Measurements from ENCODE around the gene PSG5.
"Not testable (repeated sequence)": the region's sequence is repeated elsewhere in the genome, so short reads cannot be mapped to it uniquely, and the experiment has no call there.

The PSG5 gene

GRCh38 chr19:43152214-43152613 lies 34.1 kb downstream of the PSG5 start (continued):
- TF ChIP-seq PRDM2 (tag by site-specific recombination; IDR thresholded peaks at IDR 0.05; ENCODE audit: borderline replicate concordance) (no peak), ZNF292 (tag by site-specific recombination; IDR thresholded peaks at IDR 0.05; ENCODE audit: borderline replicate concordance, low read depth) (no peak)

GRCh38 chr19:43149788-43150187 lies 36.5 kb downstream of the PSG5 start:
- not testable (repeated sequence) for H3K4me1 ChIP-seq (ENCODE audit: control insufficient read depth, insufficient read depth, low read length); H3K36me3 ChIP-seq (ENCODE audit: control insufficient read depth in 2 of 2, insufficient read depth in 1 of 2, low read length in 2 of 2); H3K4me3 ChIP-seq (ENCODE audit: low read depth, low read length); H3K9me3 ChIP-seq (ENCODE audit: control insufficient read depth, insufficient read depth, low read depth, low read length); H3K27ac ChIP-seq (ENCODE audit: extremely low read depth, low read depth, low read length)
- CTCF ChIA-PET, result interaction anchor here (0.7 to 1.5 kb wide), 4 partner anchors 9 to 38 kb away, joined by 3 to 5 read pairs (median 4); no protein-coding TSS in a partner anchor
- TF ChIP-seq PRDM10 (tag by site-specific recombination; IDR thresholded peaks at IDR 0.05), result peak; percentile 37; the same call in 1 of the 2 replicates
- POLR2A ChIA-PET, result interaction anchor here (1.3 kb wide), 1 partner anchor 30 kb away, joined by 7 read pairs; no protein-coding TSS in a partner anchor

GRCh38 chr19:43148233-43148632 lies 38.1 kb downstream of the PSG5 start:
- H3K27ac ChIP-seq (ENCODE audit: extremely low read depth, low read depth, low read length), result no peak overlapping the region
- H3K4me3 ChIP-seq (ENCODE audit: low read depth, low read length), result no peak overlapping the region
- POLR2A ChIA-PET, result no interaction called here
- no peaks in the 10 kb centered on the region for H3K4me1 ChIP-seq (ENCODE audit: control insufficient read depth, insufficient read depth, low read length)
- CTCF ChIA-PET, result interaction anchor here (0.6 to 0.7 kb wide), 2 partner anchors 194 to 469 kb away, joined by 3 read pairs; no protein-coding TSS in a partner anchor
- TF ChIP-seq PRDM1 (tag by site-specific recombination; IDR thresholded peaks at IDR 0.05), result no peak
- H3K9me3 ChIP-seq (ENCODE audit: control insufficient read depth, insufficient read depth, low read depth, low read length), result no peaks in the 10 kb centered on the region
- H3K36me3 ChIP-seq (ENCODE audit: control insufficient read depth in 2 of 2, insufficient read depth in 1 of 2, low read length in 2 of 2), result no peaks in the 10 kb centered on the region

GRCh38 chr19:43141763-43142162 lies 44.6 kb downstream of the PSG5 start:
- H3K36me3 ChIP-seq (ENCODE audit: control insufficient read depth in 2 of 2, insufficient read depth in 1 of 2, low read length in 2 of 2); H3K4me3 ChIP-seq (ENCODE audit: low read depth, low read length); POLR2A ChIA-PET; H3K27ac ChIP-seq (ENCODE audit: extremely low read depth, low read depth, low read length); H3K4me1 ChIP-seq (ENCODE audit: control insufficient read depth, insufficient read depth, low read length); H3K9me3 ChIP-seq (ENCODE audit: control insufficient read depth, insufficient read depth, low read depth, low read length): not testable (repeated sequence)
- CTCF ChIA-PET, result interaction anchor here (1.1 kb wide), 1 partner anchor 53 kb away, joined by 4 read pairs; no protein-coding TSS in a partner anchor

- H3K27ac ChIP-seq (ENCODE audit: extremely low read depth, low read depth, low read length), result no peak overlapping the region
- POLR2A ChIA-PET, result no interaction called here
- no peak for TF ChIP-seq ZNF654 (tag by site-specific recombination; IDR thresholded peaks at IDR 0.05; ENCODE audit: low read depth)
- no peak for TF ChIP-seq ZNF311 (tag by site-specific recombination; IDR thresholded peaks at IDR 0.05; ENCODE audit: borderline replicate concordance)
- TF ChIP-seq KLF9 (tag by site-specific recombination; IDR thresholded peaks at IDR 0.05; ENCODE audit: low read depth), result no peak
- TF ChIP-seq YY1 (tag by site-specific recombination; IDR thresholded peaks at IDR 0.05), result no peak
- no peak for TF ChIP-seq ZBTB44 (tag by site-specific recombination; IDR thresholded peaks at IDR 0.05)
- TF ChIP-seq ZNF768 (tag by site-specific recombination; IDR thresholded peaks at IDR 0.05), result no peak
- no peak for TF ChIP-seq ZNF157 (tag by site-specific recombination; IDR thresholded peaks at IDR 0.05)
- TF ChIP-seq ZNF398 (tag by site-specific recombination; IDR thresholded peaks at IDR 0.05), result no peak
Measured at GRCh38 chr19:43132696-43133095, 53.6 kb downstream of the PSG5 start.

More at GRCh38 chr19:43132696-43133095, 53.6 kb downstream of the PSG5 start:
- Histone ChIP-seq H3K36me3 (ENCODE audit: control insufficient read depth in 2 of 2, insufficient read depth in 1 of 2, low read length in 2 of 2) (no peaks in the 10 kb centered on the region), H3K4me1 (ENCODE audit: control insufficient read depth, insufficient read depth, low read length) (no peaks in the 10 kb centered on the region), H3K4me3 (ENCODE audit: low read depth, low read length) (no peak overlapping the region), H3K9me3 (ENCODE audit: control insufficient read depth, insufficient read depth, low read depth, low read length) (no peaks in the 10 kb centered on the region; the same call in 1 of the 2 replicates)
- CTCF ChIA-PET, result interaction anchor here (1.0 to 1.1 kb wide), 2 partner anchors 17 to 154 kb away, joined by 3 to 4 read pairs; no protein-coding TSS in a partner anchor
